DND-41 (cell line): ENCODE measurements around the gene PSEN1.

Source experiments
- CTCF ChIP-seq: IDR thresholded peaks from 2 replicates; pipeline ENCODE4 v1.5.1; 2012; ENCODE audit warnings: borderline replicate concordance, low read length, moderate library complexity, mild to moderate bottlenecking; ENCODE audit not compliant: poor library complexity, severe bottlenecking; ENCODE audit errors: extremely low read depth
- EZH2 ChIP-seq: IDR thresholded peaks from 3 replicates; pipeline ENCODE4 v1.6.1; 2012; ENCODE audit warnings: borderline replicate concordance, low read depth, mild to moderate bottlenecking, moderate library complexity, low read length, inconsistent platforms; ENCODE audit not compliant: severe bottlenecking

- TF ChIP-seq CTCF = no peak
- no peak for TF ChIP-seq EZH2
Measured at GRCh38 chr14:73230051-73230450, 93.7 kb downstream of the PSEN1 start.
